GM23338 (cell line): ENCODE measurements around the gene XYLT1. TPM values are rescaled to one million over a fixed set of nuclear protein-coding genes. Genes with fewer than 3 reads are reported as not detected.

Experiments used
- ATAC-seq: fragments of 200-7000 bp; cut with Tn5 transposase; 3 replicates; pipeline ENCODE4 v1.9.1; 2020
- DNase-seq: peaks from one replicate; pipeline ENCODE4 v3.0.0-alpha.2; 2015; ENCODE audit warnings: low spot score
- H2AFZ ChIP-seq: fragments of 200-600 bp; sonication (generic); 2 replicates; pipeline ENCODE4 v1.8.0; 2016; ENCODE audit warnings: antibody characterized with exemption, mild to moderate bottlenecking, moderate library complexity
- H3F3A ChIP-seq: fragments of 200-600 bp; sonication (generic); replicated peaks from 2 replicates; pipeline ENCODE4 v1.8.0; 2017; ENCODE audit warnings: antibody characterized with exemption, mixed run types, low read depth
- H3K27ac ChIP-seq: fragments of 200-600 bp; sonication (generic); 2 replicates; pipeline ENCODE4 v1.6.1; 2016; ENCODE audit warnings: low read depth
- H3K27me3 ChIP-seq: fragments of 200-600 bp; sonication (generic); 2 replicates; pipeline ENCODE4 v1.8.0; 2016; ENCODE audit warnings: mild to moderate bottlenecking, mixed run types, moderate library complexity; ENCODE audit not compliant: insufficient read depth
- H3K36me3 ChIP-seq: fragments of 200-600 bp; sonication (generic); 2 replicates; pipeline ENCODE4 v1.8.0; 2016; ENCODE audit warnings: mild to moderate bottlenecking; ENCODE audit not compliant: insufficient read depth
- H3K4me1 ChIP-seq: fragments of 200-600 bp; sonication (generic); 2 replicates; pipeline ENCODE4 v1.8.0; 2016; ENCODE audit warnings: mild to moderate bottlenecking, moderate library complexity; ENCODE audit not compliant: insufficient read depth
- H3K4me2 ChIP-seq: fragments of 200-600 bp; sonication (generic); 2 replicates; pipeline ENCODE4 v1.7.1; 2017; ENCODE audit warnings: mixed run types
- H3K4me3 ChIP-seq: fragments of 200-600 bp; sonication (generic); 2 replicates; pipeline ENCODE4 v1.6.1; 2016; ENCODE audit warnings: mixed run types
- H3K79me2 ChIP-seq: fragments of 200-600 bp; sonication (generic); replicated peaks from 2 replicates; pipeline ENCODE4 v1.8.0; 2017; ENCODE audit warnings: mild to moderate bottlenecking; ENCODE audit not compliant: insufficient read depth
- H3K9me2 ChIP-seq: fragments of 200-600 bp; sonication (generic); 2 replicates; pipeline ENCODE4 v1.8.0; 2017; ENCODE audit not compliant: insufficient read depth
- H4K20me1 ChIP-seq: fragments of 200-600 bp; sonication (generic); replicated peaks from 2 replicates; pipeline ENCODE4 v1.8.0; 2017; ENCODE audit warnings: mild to moderate bottlenecking; ENCODE audit not compliant: insufficient read depth
- H3K27ac Mint-ChIP-seq: 2 replicates; pipeline ENCODE4 v1.8.0; 2020; ENCODE audit warnings: inconsistent platforms, mild to moderate bottlenecking, moderate library complexity, mixed read lengths
- H3K27me3 Mint-ChIP-seq: 3 replicates; pipeline ENCODE4 v1.8.0; 2022; ENCODE audit warnings: low read depth, mild to moderate bottlenecking, moderate library complexity, mixed read lengths, inconsistent platforms; ENCODE audit not compliant: insufficient read depth, poor library complexity
- H3K36me3 Mint-ChIP-seq: 3 replicates; pipeline ENCODE4 v1.8.0; 2021; ENCODE audit warnings: low read depth, mild to moderate bottlenecking, inconsistent platforms, moderate library complexity, mixed read lengths
- H3K4me1 Mint-ChIP-seq: 3 replicates; pipeline ENCODE4 v1.8.0; 2020; ENCODE audit warnings: mild to moderate bottlenecking, inconsistent platforms, mixed read lengths
- H3K4me3 Mint-ChIP-seq: 3 replicates; pipeline ENCODE4 v1.8.0; 2021; ENCODE audit warnings: moderate library complexity, mild to moderate bottlenecking, inconsistent platforms, mixed read lengths
- H3K9me3 Mint-ChIP-seq: 3 replicates; pipeline ENCODE4 v1.8.0; 2020; ENCODE audit warnings: moderate library complexity, mild to moderate bottlenecking, inconsistent platforms, mixed read lengths
- CREB1 ChIP-seq: fragments of 250-450 bp; sonication (Bioruptor Pico); IDR thresholded peaks from 2 replicates; pipeline ENCODE4 v1.5.0; 2020; ENCODE audit warnings: low read depth, mild to moderate bottlenecking, moderate library complexity
- CTCF ChIP-seq, 2 experiments: fragments of 200-600 bp in 1 of 2; sonication (generic) in 1 of 2; conservative IDR thresholded peaks; 2 replicates each; pipeline versions ENCODE4 v1.5.1 to v1.6.1; 2016 to 2017; ENCODE audit warnings: antibody characterized with exemption in 2 of 2, low read depth in 2 of 2, mild to moderate bottlenecking in 2 of 2, moderate library complexity in 1 of 2
- ETS1 ChIP-seq: IDR thresholded peaks from 2 replicates; pipeline ENCODE4 v1.6.1; 2016; ENCODE audit warnings: antibody characterized with exemption
- EZH2 ChIP-seq: fragments of 200-600 bp; sonication (generic); IDR thresholded peaks from one replicate; pipeline ENCODE4 v1.8.0; 2017; ENCODE audit warnings: antibody characterized with exemption, mild to moderate bottlenecking, low read depth; ENCODE audit not compliant: unreplicated experiment
- EZH2phosphoT487 ChIP-seq: fragments of 200-600 bp; sonication (generic); IDR thresholded peaks from one replicate; pipeline ENCODE4 v1.8.1; 2018; ENCODE audit warnings: antibody characterized with exemption; ENCODE audit not compliant: unreplicated experiment
- JUNB ChIP-seq: IDR thresholded peaks from one replicate; pipeline ENCODE4 v1.6.1; 2016; ENCODE audit warnings: antibody characterized with exemption; ENCODE audit not compliant: unreplicated experiment
- NANOG ChIP-seq: IDR thresholded peaks from 2 replicates; pipeline ENCODE4 v1.6.1; 2016; ENCODE audit warnings: antibody characterized with exemption, borderline replicate concordance
- POLR2AphosphoS5 ChIP-seq: IDR thresholded peaks from 2 replicates; pipeline ENCODE4 v1.6.1; 2016; ENCODE audit warnings: antibody characterized with exemption, low read depth
- STAT1 ChIP-seq: IDR thresholded peaks from one replicate; pipeline ENCODE4 v1.6.1; 2016; ENCODE audit warnings: antibody characterized with exemption; ENCODE audit not compliant: unreplicated experiment
- ZNF114 ChIP-seq: fragments of 250-450 bp; sonication (Bioruptor Pico); IDR thresholded peaks from 2 replicates; pipeline ENCODE4 v1.5.0; 2020; ENCODE audit warnings: mild to moderate bottlenecking, moderate library complexity
- ZNF331 ChIP-seq: fragments of 250-450 bp; sonication (Bioruptor Pico); IDR thresholded peaks from 2 replicates; pipeline ENCODE4 v1.5.0; 2020; ENCODE audit warnings: low read depth, mild to moderate bottlenecking, moderate library complexity
- polyA plus RNA-seq: library from polyadenylated mRNA; unstranded; fragments of >200 nt; fragmentation: Nextera tagmentation; extraction: Ambion mirVana; gene quantifications from 2 replicates; pipeline ENCODE4 v1.2.1, GENCODE V29; 2016
- total RNA-seq: library from RNA; depleted of rRNA; stranded (reverse); fragments of >200 nt; shearing (Covaris generic); gene quantifications from 2 replicates; pipeline ENCODE4 v1.2.3, GENCODE V29; 2014
- TF ChIP-seq, protein P1 (sequence below): fragments of 250-450 bp; sonication (Bioruptor Pico); IDR thresholded peaks from 2 replicates; pipeline ENCODE4 v1.5.0; 2020; ENCODE audit warnings: mild to moderate bottlenecking, moderate library complexity
- TF ChIP-seq, protein P2 (sequence below): IDR thresholded peaks from one replicate; pipeline ENCODE4 v1.6.1; 2018; ENCODE audit warnings: antibody characterized with exemption; ENCODE audit not compliant: unreplicated experiment

The XYLT1 gene
- total and polyA plus RNA-seq, 2 experiments from 2014 or later = 3.5 to 24.7 TPM

- no peak overlapping the region for H2AFZ ChIP-seq
- H3K36me3 ChIP-seq = 0 out of 2 replicates have a peak, but pooled peaks cover 4% of the 10 kb centered on the region
- Mint-ChIP-seq H3K4me1 (peaks cover 27% of the 10 kb centered on the region), H3K36me3 (peaks cover 16% of the 10 kb centered on the region; the same call in 2 of the 3 replicates), H3K4me3 (no peak overlapping the region), H3K27me3 (peaks cover 1% of the 10 kb centered on the region), H3K27ac (no peak overlapping the region), H3K9me3 (peaks cover 15% of the 10 kb centered on the region)
- no peaks in the 10 kb centered on the region for H4K20me1 ChIP-seq
- peaks cover 8% of the 10 kb centered on the region; the same call in 1 of the 2 replicates for H3K9me2 ChIP-seq
- ATAC-seq (no peak), DNase-seq (no peak)
- H3F3A ChIP-seq = no peaks in the 10 kb centered on the region
- no peaks in the 10 kb centered on the region for H3K79me2 ChIP-seq
- H3K4me3 ChIP-seq = no peak overlapping the region
- no peak overlapping the region for H3K4me2 ChIP-seq
- no peak overlapping the region for H3K27ac ChIP-seq
- H3K4me1 ChIP-seq = peaks cover 34% of the 10 kb centered on the region
- no peak for TF ChIP-seq ZNF331 (CRISPR knock-in tag)
- TF ChIP-seq STAT1 = no peak
- TF ChIP-seq JUNB = no peak
- TF ChIP-seq CREB1 (CRISPR knock-in tag) = no peak
- TF ChIP-seq EZH2phosphoT487 = no peak
- TF ChIP-seq, protein P1, sequence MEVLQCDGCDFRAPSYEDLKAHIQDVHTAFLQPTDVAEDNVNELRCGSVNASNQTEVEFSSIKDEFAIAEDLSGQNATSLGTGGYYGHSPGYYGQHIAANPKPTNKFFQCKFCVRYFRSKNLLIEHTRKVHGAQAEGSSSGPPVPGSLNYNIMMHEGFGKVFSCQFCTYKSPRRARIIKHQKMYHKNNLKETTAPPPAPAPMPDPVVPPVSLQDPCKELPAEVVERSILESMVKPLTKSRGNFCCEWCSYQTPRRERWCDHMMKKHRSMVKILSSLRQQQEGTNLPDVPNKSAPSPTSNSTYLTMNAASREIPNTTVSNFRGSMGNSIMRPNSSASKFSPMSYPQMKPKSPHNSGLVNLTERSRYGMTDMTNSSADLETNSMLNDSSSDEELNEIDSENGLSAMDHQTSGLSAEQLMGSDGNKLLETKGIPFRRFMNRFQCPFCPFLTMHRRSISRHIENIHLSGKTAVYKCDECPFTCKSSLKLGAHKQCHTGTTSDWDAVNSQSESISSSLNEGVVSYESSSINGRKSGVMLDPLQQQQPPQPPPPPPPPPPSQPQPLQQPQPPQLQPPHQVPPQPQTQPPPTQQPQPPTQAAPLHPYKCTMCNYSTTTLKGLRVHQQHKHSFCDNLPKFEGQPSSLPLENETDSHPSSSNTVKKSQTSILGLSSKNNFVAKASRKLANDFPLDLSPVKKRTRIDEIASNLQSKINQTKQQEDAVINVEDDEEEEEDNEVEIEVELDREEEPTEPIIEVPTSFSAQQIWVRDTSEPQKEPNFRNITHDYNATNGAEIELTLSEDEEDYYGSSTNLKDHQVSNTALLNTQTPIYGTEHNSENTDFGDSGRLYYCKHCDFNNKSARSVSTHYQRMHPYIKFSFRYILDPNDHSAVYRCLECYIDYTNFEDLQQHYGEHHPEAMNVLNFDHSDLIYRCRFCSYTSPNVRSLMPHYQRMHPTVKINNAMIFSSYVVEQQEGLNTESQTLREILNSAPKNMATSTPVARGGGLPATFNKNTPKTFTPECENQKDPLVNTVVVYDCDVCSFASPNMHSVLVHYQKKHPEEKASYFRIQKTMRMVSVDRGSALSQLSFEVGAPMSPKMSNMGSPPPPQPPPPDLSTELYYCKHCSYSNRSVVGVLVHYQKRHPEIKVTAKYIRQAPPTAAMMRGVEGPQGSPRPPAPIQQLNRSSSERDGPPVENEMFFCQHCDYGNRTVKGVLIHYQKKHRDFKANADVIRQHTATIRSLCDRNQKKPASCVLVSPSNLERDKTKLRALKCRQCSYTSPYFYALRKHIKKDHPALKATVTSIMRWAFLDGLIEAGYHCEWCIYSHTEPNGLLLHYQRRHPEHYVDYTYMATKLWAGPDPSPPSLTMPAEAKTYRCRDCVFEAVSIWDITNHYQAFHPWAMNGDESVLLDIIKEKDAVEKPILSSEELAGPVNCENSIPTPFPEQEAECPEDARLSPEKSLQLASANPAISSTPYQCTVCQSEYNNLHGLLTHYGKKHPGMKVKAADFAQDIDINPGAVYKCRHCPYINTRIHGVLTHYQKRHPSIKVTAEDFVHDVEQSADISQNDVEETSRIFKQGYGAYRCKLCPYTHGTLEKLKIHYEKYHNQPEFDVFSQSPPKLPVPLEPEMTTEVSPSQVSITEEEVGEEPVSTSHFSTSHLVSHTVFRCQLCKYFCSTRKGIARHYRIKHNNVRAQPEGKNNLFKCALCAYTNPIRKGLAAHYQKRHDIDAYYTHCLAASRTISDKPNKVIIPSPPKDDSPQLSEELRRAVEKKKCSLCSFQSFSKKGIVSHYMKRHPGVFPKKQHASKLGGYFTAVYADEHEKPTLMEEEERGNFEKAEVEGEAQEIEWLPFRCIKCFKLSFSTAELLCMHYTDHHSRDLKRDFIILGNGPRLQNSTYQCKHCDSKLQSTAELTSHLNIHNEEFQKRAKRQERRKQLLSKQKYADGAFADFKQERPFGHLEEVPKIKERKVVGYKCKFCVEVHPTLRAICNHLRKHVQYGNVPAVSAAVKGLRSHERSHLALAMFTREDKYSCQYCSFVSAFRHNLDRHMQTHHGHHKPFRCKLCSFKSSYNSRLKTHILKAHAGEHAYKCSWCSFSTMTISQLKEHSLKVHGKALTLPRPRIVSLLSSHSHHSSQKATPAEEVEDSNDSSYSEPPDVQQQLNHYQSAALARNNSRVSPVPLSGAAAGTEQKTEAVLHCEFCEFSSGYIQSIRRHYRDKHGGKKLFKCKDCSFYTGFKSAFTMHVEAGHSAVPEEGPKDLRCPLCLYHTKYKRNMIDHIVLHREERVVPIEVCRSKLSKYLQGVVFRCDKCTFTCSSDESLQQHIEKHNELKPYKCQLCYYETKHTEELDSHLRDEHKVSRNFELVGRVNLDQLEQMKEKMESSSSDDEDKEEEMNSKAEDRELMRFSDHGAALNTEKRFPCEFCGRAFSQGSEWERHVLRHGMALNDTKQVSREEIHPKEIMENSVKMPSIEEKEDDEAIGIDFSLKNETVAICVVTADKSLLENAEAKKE (CRISPR knock-in tag) = no peak
- no peak for TF ChIP-seq ETS1
- TF ChIP-seq EZH2 = no peak
- TF ChIP-seq POLR2AphosphoS5 = no peak
- no peak for TF ChIP-seq CTCF (conservative IDR thresholded peaks at IDR 0.05; ENCODE audit: low read depth in 2 of 2)
- no peak for TF ChIP-seq ZNF114 (CRISPR knock-in tag)
- TF ChIP-seq, protein P2, sequence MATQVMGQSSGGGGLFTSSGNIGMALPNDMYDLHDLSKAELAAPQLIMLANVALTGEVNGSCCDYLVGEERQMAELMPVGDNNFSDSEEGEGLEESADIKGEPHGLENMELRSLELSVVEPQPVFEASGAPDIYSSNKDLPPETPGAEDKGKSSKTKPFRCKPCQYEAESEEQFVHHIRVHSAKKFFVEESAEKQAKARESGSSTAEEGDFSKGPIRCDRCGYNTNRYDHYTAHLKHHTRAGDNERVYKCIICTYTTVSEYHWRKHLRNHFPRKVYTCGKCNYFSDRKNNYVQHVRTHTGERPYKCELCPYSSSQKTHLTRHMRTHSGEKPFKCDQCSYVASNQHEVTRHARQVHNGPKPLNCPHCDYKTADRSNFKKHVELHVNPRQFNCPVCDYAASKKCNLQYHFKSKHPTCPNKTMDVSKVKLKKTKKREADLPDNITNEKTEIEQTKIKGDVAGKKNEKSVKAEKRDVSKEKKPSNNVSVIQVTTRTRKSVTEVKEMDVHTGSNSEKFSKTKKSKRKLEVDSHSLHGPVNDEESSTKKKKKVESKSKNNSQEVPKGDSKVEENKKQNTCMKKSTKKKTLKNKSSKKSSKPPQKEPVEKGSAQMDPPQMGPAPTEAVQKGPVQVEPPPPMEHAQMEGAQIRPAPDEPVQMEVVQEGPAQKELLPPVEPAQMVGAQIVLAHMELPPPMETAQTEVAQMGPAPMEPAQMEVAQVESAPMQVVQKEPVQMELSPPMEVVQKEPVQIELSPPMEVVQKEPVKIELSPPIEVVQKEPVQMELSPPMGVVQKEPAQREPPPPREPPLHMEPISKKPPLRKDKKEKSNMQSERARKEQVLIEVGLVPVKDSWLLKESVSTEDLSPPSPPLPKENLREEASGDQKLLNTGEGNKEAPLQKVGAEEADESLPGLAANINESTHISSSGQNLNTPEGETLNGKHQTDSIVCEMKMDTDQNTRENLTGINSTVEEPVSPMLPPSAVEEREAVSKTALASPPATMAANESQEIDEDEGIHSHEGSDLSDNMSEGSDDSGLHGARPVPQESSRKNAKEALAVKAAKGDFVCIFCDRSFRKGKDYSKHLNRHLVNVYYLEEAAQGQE = no peak
- TF ChIP-seq NANOG = no peak
- H3K27me3 ChIP-seq = no peaks in the 10 kb centered on the region
These were observed 393.8 kb downstream of the XYLT1 start for GRCh38 chr16:17076818-17077498.
